ENCODE data around the gene CDHR5.

Gene CDHR5

GRCh38 chr11:615504-616319 is 9.0 kb downstream of the CDHR5 start, which contains the start of gene IRF7:
Gene IRF7 (minus strand): TSS chr11:615950. CDS start chr11:615364, 586 bp downstream.
- Histone ChIP-seq H3K9me2 (replicated peaks; ENCODE audit: control insufficient read depth, low read length) (no peaks in the 10 kb centered on the region), H4K20me1 (ENCODE audit: control insufficient read depth, insufficient read depth, low read depth, low read length) (peaks cover 8% of the 10 kb centered on the region), H3F3A (ENCODE audit: control insufficient read depth, insufficient read depth) (peaks cover 10% of the 10 kb centered on the region; the same call in 1 of the 2 replicates), H3K4me2 (ENCODE audit: low read length) (peak within 1 kb of the TSS; percentile 98), H3K4me1 (ENCODE audit: control insufficient read depth, low read length) (peaks cover 31% of the 10 kb centered on the region), H3K9me3 (ENCODE audit: control insufficient read depth, insufficient read depth, low read length) (no peaks in the 10 kb centered on the region), H3K36me3 (ENCODE audit: control insufficient read depth, low read length) (peaks cover 34% of the 10 kb centered on the region), H3K27ac (ENCODE audit: low read depth, low read length) (peak within 1 kb of the TSS; percentile 73), H3K4me3 (ENCODE audit: low read length) (peak within 1 kb of the TSS; percentile 84), H3K79me2 (ENCODE audit: control insufficient read depth, low read length) (peaks cover 6% of the 10 kb centered on the region), H3K27me3 (ENCODE audit: control insufficient read depth, low read length) (no peaks in the 10 kb centered on the region)
- no peak for TF ChIP-seq EZH2phosphoT487 (IDR thresholded peaks at IDR 0.05; ENCODE audit: borderline replicate concordance, low read length)
- TF ChIP-seq, protein P1, sequence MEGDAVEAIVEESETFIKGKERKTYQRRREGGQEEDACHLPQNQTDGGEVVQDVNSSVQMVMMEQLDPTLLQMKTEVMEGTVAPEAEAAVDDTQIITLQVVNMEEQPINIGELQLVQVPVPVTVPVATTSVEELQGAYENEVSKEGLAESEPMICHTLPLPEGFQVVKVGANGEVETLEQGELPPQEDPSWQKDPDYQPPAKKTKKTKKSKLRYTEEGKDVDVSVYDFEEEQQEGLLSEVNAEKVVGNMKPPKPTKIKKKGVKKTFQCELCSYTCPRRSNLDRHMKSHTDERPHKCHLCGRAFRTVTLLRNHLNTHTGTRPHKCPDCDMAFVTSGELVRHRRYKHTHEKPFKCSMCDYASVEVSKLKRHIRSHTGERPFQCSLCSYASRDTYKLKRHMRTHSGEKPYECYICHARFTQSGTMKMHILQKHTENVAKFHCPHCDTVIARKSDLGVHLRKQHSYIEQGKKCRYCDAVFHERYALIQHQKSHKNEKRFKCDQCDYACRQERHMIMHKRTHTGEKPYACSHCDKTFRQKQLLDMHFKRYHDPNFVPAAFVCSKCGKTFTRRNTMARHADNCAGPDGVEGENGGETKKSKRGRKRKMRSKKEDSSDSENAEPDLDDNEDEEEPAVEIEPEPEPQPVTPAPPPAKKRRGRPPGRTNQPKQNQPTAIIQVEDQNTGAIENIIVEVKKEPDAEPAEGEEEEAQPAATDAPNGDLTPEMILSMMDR (IDR thresholded peaks at IDR 0.05; ENCODE audit: low read depth, low read length, poor library complexity, severe bottlenecking) = no peak

DNA sequence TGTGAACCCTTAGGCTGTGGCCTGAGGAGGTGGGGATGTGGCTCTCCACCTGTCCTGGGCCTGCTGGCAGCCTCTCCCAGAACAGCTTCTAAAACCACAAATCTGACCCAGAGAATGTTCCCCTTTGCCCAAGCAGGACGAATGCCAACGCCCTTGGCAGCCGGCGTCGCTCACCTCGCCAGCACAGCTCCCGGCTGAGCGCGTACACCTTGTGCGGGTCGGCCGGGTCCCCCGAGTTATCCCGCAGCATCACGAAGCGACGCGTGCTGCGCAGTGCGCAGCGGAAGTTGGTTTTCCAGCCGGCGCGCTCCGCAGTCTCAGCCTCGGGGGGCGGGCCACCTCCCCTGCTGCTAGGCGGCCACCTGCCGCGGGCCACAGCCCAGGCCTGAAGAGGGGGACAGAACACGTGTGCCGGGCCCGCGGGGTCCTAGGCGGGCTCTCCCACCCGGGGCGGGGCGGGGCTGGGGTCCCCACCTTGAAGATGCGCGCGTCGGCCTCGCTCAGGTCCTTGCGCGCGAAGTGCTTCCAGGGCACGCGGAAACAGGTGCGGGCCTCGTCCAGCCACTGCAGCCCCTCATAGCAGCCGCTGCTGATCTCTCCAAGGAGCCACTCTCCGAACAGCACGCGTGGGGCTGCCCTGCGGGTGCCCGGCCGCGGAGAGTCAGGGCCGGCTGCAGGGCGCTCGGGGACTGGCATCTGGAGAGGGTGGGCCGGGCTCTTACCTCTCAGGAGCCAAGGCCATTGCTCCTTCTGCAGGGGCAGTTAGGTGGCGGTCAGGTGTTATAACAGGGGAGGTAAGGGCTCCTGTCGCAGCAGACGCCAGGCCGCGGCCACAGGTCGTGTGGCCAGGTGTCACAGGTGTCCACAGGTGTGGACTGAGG is 9.9 kb downstream of the CDHR5 start:
- TF ChIP-seq EZH2phosphoT487 (IDR thresholded peaks at IDR 0.05; ENCODE audit: borderline replicate concordance, low read length) = no peak
- TF ChIP-seq, protein P1 (IDR thresholded peaks at IDR 0.05; ENCODE audit: low read depth, low read length, poor library complexity, severe bottlenecking) = no peak
- H3K36me3 ChIP-seq (ENCODE audit: control insufficient read depth, low read length) = peaks cover 41% of the 10 kb centered on the region
- peak overlapping the region; percentile 98 for H3K4me2 ChIP-seq (ENCODE audit: low read length)
- H3K79me2 ChIP-seq (ENCODE audit: control insufficient read depth, low read length) = peaks cover 6% of the 10 kb centered on the region
- H3K9me2 ChIP-seq (replicated peaks; ENCODE audit: control insufficient read depth, low read length) = no peaks in the 10 kb centered on the region
- H3K27ac ChIP-seq (ENCODE audit: low read depth, low read length) = peak overlapping the region; percentile 73
- peak overlapping the region; percentile 84 for H3K4me3 ChIP-seq (ENCODE audit: low read length)
- H3F3A ChIP-seq (ENCODE audit: control insufficient read depth, insufficient read depth) = peaks cover 10% of the 10 kb centered on the region; the same call in 1 of the 2 replicates
- no peaks in the 10 kb centered on the region for H3K9me3 ChIP-seq (ENCODE audit: control insufficient read depth, insufficient read depth, low read length)
- H3K27me3 ChIP-seq (ENCODE audit: control insufficient read depth, low read length) = no peaks in the 10 kb centered on the region
- peaks cover 31% of the 10 kb centered on the region for H3K4me1 ChIP-seq (ENCODE audit: control insufficient read depth, low read length)
- peaks cover 8% of the 10 kb centered on the region for H4K20me1 ChIP-seq (ENCODE audit: control insufficient read depth, insufficient read depth, low read depth, low read length)

- peaks cover 31% of the 10 kb centered on the region for H3K4me1 ChIP-seq (ENCODE audit: control insufficient read depth, low read length)
- peaks cover 48% of the 10 kb centered on the region for H3K36me3 ChIP-seq (ENCODE audit: control insufficient read depth, low read length)
- TF ChIP-seq, protein P1 (IDR thresholded peaks at IDR 0.05; ENCODE audit: low read depth, low read length, poor library complexity, severe bottlenecking) = no peak
- TF ChIP-seq EZH2phosphoT487 (IDR thresholded peaks at IDR 0.05; ENCODE audit: borderline replicate concordance, low read length) = no peak
Observed at GRCh38 chr11:614021-614622, 10.6 kb downstream of the CDHR5 start.

More at GRCh38 chr11:614021-614622, 10.6 kb downstream of the CDHR5 start:
- no peaks in the 10 kb centered on the region for H3K9me3 ChIP-seq (ENCODE audit: control insufficient read depth, insufficient read depth, low read length)
- no peak overlapping the region for H3K4me3 ChIP-seq (ENCODE audit: low read length)
- H3F3A ChIP-seq (ENCODE audit: control insufficient read depth, insufficient read depth) = peaks cover 10% of the 10 kb centered on the region; the same call in 1 of the 2 replicates
- H3K27me3 ChIP-seq (ENCODE audit: control insufficient read depth, low read length) = no peaks in the 10 kb centered on the region
- no peaks in the 10 kb centered on the region for H3K9me2 ChIP-seq (replicated peaks; ENCODE audit: control insufficient read depth, low read length)
- H4K20me1 ChIP-seq (ENCODE audit: control insufficient read depth, insufficient read depth, low read depth, low read length) = peaks cover 8% of the 10 kb centered on the region
- H3K27ac ChIP-seq (ENCODE audit: low read depth, low read length) = no peak overlapping the region
- no peak overlapping the region for H3K4me2 ChIP-seq (ENCODE audit: low read length)
- peaks cover 6% of the 10 kb centered on the region for H3K79me2 ChIP-seq (ENCODE audit: control insufficient read depth, low read length)
